Upper lobe of left lung (tissue), 4 donors: ENCODE measurements around the gene STN1.

Source experiments
- EP300 ChIP-seq, 4 donors: sonication (generic); formaldehyde crosslinking; IDR thresholded peaks; one replicate each; pipeline ENCODE4 v1.5.1; 2017; ENCODE audit warnings: antibody characterized with exemption in 4 of 4, control low read depth in 2 of 4
- POLR2A ChIP-seq, 4 donors: fragments of 450-650 bp; IDR thresholded peaks; one replicate each; pipeline ENCODE4 v1.5.1; 2016 to 2017; ENCODE audit warnings: antibody characterized with exemption in 4 of 4, mild to moderate bottlenecking in 2 of 4
- TF ChIP-seq, protein P1 (sequence below), 6 experiments: fragments of 450-650 bp in 4 of 6; fragments of 200-600 bp in 2 of 6; sonication (generic) in 2 of 6; IDR thresholded peaks; one replicate each; pipeline ENCODE4 v1.5.1; 2016 to 2019; ENCODE audit warnings: antibody characterized with exemption in 6 of 6

DNA sequence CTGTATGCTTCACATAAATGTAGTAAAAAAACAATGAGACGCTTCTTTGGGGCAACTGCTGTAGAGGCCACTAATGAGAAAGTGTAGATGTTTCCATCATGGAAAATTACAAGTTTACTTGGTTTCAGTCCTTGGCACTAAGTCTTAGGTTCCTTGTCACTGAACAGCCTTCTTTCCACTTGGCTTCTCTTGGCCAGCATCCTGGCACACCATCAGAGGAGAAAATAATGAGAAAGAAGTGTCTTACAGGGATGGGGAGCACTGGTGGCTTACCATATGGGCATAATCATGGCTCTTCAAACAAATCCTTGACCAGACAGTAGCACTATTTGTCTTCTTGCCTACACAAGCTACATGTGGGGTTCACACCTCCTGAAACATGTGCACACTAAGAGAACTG is 40.1 kb downstream of the STN1 start:
- TF ChIP-seq, protein P1, sequence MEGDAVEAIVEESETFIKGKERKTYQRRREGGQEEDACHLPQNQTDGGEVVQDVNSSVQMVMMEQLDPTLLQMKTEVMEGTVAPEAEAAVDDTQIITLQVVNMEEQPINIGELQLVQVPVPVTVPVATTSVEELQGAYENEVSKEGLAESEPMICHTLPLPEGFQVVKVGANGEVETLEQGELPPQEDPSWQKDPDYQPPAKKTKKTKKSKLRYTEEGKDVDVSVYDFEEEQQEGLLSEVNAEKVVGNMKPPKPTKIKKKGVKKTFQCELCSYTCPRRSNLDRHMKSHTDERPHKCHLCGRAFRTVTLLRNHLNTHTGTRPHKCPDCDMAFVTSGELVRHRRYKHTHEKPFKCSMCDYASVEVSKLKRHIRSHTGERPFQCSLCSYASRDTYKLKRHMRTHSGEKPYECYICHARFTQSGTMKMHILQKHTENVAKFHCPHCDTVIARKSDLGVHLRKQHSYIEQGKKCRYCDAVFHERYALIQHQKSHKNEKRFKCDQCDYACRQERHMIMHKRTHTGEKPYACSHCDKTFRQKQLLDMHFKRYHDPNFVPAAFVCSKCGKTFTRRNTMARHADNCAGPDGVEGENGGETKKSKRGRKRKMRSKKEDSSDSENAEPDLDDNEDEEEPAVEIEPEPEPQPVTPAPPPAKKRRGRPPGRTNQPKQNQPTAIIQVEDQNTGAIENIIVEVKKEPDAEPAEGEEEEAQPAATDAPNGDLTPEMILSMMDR (IDR thresholded peaks at IDR 0.05): no peak
- TF ChIP-seq POLR2A (IDR thresholded peaks at IDR 0.05): no peak
- no peak for TF ChIP-seq EP300 (IDR thresholded peaks at IDR 0.05)
